ENCODE measurements around the gene ZNF460.

GRCh38 chr19:57269515-57270250 lies 10.6 kb upstream of the ZNF460 start:
- TF ChIP-seq, protein P1, sequence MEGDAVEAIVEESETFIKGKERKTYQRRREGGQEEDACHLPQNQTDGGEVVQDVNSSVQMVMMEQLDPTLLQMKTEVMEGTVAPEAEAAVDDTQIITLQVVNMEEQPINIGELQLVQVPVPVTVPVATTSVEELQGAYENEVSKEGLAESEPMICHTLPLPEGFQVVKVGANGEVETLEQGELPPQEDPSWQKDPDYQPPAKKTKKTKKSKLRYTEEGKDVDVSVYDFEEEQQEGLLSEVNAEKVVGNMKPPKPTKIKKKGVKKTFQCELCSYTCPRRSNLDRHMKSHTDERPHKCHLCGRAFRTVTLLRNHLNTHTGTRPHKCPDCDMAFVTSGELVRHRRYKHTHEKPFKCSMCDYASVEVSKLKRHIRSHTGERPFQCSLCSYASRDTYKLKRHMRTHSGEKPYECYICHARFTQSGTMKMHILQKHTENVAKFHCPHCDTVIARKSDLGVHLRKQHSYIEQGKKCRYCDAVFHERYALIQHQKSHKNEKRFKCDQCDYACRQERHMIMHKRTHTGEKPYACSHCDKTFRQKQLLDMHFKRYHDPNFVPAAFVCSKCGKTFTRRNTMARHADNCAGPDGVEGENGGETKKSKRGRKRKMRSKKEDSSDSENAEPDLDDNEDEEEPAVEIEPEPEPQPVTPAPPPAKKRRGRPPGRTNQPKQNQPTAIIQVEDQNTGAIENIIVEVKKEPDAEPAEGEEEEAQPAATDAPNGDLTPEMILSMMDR (IDR thresholded peaks at IDR 0.05 in 4 of 5, conservative IDR thresholded peaks at IDR 0.05 in 1 of 5) = no peak
- no peak for TF ChIP-seq POLR2A (IDR thresholded peaks at IDR 0.05)

Measured in gastrocnemius medialis (tissue), 4 donors.